Esophagus mucosa (tissue), 1 donor: ENCODE measurements around the gene MDH2. TPM values are rescaled to one million over a fixed set of nuclear protein-coding genes. Genes with fewer than 3 reads are reported as not detected.
"Not testable (repeated sequence)": the region's sequence is repeated elsewhere in the genome, so short reads cannot be mapped to it uniquely, and the experiment has no call there.

Source experiments
- ATAC-seq: fragments of 200-7000 bp; cut with Tn5 transposase; one replicate; pipeline ENCODE4 v1.9.1; 2020
- total RNA-seq: library from RNA; stranded (reverse); gene quantifications from one replicate; pipeline ENCODE4 v1.2.4, GENCODE V29; 2023
- donor health status: DM: yes; HTN: yes; CAD: no.

Gene MDH2
- total RNA-seq, result 204 TPM

GRCh38 chr7:76047811-76048667 lies at the start of gene MDH2, which contains the start of gene STYXL1:
Gene MDH2, plus strand, starts transcription at chr7:76048106. Its CDS starts 55 bp downstream, at chr7:76048161.
Gene STYXL1, minus strand, starts transcription at chr7:76048000. Its CDS starts 17,477 bp downstream, at chr7:76030523.
- ATAC-seq, result peak; percentile 96

- ATAC-seq, result peak; percentile 26
These were observed 47.3 kb upstream of the MDH2 start for GRCh38 chr7:76000566-76000965.

DNA sequence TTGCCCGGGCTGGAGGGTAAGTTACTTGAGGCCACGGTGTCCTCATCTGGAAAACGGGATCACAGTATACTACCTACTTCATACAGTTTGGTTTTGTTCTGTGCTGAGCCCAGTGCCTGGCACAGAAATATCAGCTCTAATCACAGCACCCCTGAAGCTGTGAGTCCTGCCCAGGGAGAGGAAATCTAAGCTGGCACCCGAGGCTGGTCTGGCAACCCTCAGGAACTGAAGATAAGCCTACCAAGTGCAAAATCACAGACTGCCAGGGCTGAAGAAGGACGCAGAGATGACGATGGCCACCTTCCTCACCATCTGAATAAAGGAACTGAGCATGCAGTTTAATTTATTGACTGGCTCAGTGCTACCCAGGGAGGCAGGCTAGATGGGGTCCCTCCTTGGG lies 45.8 kb upstream of the MDH2 start:
- no peak for ATAC-seq

- no peak for ATAC-seq
These were observed 45.1 kb upstream of the MDH2 start for GRCh38 chr7:76002822-76003221.

DNA sequence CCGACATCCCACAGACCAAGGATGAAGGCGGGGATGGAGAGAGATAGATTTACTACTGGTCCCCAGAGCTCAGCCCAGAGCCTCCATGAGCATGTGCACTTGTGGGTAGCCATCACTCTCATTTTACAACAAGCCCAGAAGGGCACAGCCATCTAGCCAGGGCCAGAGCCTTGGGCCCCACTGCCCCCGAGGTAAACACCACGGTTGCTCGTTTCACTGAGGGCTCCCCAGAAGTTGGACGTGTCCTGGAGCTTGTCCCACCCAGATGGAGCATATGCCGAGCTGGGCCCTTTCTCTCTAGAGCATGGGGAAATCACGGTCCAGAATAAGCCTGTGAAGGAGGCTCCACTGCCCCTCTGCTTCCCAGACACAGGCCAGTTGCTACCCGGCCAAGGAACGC lies 44.6 kb upstream of the MDH2 start:
- no peak for ATAC-seq

DNA sequence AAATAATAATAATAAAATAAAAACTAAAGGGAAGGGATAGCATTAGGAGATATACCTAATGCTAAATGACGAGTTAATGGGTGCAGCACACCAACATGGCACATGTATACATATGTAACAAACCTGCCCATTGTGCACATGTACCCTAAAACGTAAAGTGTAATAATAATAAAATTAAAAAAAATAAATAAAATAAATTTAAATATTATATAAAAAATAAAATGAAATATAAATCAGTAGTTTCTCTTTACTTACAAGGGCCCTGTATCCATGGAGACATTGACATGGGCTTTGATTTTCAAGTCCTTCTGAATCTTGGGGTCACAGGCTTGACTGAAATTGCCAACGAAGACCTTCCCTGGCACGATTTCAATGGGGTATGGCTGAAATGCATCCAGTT lies 42.9 kb upstream of the MDH2 start:
- not testable (repeated sequence) for ATAC-seq

DNA sequence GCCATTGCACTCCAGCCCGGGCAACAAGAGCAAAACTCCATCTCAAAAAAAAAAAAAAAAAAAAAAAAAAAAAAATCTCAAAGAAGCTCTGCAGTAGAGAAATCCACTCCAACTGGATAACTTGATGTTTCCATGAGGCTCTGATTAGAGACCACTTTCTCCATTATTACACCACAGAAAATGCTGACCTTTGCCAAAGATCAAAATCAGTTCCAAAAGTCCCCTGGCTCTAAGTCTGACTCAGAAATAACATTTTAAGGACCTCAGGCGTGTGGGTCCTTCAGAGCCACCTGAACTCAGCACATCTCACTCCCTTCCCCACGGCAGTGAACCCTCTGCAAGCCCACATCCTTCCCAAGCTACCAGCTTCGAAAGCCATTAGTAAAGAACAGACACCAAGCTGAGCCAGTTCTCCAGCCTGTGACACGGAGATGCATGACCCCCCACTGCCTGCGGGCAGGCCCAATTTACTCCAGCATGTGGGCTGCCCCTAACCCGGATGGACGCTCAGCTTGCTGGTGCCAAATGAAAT lies 39.7 kb upstream of the MDH2 start:
- ATAC-seq, result no peak

DNA sequence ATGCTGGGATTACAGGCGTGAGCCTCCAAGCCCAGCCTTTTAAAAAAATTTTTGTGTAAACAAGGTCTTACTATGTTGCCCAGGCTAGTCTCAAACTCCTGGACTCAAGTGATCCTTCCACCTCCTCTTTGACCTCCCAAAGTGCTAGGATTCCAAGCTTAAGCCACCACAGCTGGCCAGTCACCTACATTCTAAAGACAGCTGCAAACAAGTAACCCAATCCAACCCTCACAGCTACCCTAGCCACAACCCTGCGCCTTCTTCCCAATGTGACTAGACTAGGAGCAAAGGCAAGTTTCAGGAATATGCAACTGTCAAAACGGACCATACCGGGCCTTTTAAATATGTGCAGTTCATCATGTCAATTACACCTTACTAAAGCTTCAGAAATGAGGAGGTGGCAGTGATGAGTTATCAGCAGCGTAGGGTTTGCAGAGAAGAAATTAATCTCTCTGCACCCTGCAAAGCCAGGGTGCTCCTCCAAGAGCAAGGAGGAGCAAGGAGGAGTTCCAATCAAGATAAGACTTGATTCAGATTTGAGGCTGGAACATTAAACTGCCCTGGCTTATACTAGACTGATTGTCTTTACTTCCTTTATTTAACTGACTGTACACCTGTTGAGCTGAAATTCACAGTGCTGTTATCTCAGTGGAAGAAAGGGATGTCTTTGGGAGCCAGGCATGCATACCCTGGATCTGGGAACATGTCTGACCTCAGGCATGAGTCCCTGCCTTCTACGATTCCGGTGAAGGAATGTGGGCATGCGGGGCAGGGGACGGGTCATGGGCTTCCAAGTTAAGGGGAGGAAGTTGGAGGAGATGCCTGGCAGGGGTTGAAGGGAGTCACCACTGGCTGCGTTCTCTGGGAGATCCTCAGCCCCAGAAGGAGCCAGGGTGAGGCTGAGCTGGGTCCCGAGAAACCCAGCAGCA lies 38.0 kb upstream of the MDH2 start:
- peak; percentile 27 for ATAC-seq

DNA sequence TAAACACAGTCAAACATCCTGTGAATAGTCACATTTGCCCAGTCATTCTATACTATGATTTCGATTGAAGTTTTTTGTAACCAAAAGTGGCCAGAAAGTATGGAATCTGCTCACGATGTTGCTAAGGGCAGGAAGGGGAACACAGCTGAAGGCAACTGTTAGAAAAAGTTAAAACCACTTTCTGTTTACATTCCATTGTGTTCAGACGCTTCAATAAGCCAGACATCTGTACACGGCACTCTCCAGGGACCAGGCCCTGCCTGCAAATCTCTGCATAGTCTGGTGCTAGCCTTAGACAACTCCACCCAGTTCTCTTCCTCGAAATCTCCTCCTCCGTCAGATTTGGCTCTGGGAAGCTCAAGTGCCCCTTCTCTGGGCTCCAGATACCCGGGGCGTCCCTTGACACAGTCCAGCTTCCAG lies 36.5 kb upstream of the MDH2 start:
- ATAC-seq, result peak; percentile 24

- no peak for ATAC-seq
These were observed 31.5 kb upstream of the MDH2 start for GRCh38 chr7:76016191-76016947.

GRCh38 chr7:76018520-76018919 lies 29.4 kb upstream of the MDH2 start:
- peak; percentile 53 for ATAC-seq

DNA sequence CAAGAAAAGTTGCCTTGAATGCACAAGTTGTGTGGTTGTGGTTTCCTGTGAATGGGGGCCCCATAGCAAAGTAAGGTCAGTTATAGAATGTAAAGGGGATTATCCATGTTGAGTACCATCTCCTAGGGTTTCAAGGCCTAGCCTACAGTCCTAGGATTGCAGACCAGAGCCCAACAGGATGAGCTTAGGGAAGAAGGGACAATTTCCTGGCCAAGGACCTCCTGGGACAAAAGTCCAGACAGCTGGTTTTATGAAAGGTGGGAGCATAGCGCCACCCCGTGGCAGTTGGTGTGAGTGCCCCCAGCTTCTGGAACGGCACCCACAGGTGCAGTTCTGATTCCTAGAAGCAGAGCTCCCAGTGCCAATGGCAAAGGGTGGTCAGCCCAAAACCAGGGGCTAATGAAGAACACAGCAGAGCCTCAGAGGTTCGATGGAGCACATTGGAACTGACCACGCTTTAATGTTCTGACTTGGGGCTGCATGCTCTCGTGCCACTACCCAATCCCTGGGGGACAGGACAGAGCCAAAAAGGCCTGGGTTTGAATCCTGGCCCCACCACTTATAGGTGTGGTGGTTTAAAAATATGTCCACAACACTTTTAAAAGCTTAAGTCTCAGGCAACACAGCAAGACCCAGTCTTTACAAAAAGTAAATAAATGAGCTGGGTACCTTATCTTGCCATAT lies 27.7 kb upstream of the MDH2 start:
- peak; percentile 78 for ATAC-seq

- ATAC-seq, result no peak
These were observed 25.7 kb upstream of the MDH2 start for GRCh38 chr7:76022026-76022780.

GRCh38 chr7:76023002-76023401 lies 24.9 kb upstream of the MDH2 start:
- ATAC-seq, result no peak

GRCh38 chr7:76029682-76030081 lies 18.2 kb upstream of the MDH2 start:
- not testable (repeated sequence) for ATAC-seq

DNA sequence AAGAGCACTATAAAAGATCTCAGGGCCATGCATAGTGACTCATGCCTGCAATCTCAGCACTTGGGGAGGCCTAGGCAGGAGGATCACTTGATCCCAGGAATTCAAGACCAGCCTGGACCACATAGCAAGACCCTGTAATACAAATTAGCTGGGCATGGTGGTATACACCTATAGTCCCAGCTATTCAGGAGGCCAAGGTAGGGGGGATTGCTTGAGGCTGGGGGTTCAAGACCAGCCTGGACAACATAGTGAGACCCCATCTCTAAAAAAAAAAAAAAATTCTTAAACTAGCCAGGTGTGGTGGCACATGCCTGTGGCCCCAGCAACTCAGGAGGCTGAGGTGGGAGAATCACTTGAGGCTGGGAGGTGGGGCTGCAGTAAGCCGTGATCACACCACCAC lies 15.9 kb upstream of the MDH2 start:
- no peak for ATAC-seq

DNA sequence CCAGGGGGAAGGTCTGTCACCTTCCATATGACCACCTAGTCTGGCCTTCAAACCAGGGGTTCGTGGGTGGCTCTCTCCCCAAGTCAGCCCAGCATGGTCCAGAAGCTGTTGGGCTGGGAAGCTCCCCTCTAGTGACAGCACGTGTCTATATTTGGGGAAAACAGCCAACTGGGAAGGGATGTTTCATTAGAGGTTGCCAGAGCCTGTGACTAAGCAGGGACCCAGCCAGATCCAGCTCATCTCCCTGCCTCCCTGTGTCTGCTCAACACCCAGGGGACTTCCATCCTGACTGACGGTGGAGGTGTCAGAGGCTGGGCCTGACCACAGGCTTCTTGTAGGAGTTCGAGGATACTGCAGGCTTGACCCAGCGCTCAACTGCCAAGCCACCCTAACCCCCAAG lies 10.6 kb upstream of the MDH2 start:
- ATAC-seq, result no peak

DNA sequence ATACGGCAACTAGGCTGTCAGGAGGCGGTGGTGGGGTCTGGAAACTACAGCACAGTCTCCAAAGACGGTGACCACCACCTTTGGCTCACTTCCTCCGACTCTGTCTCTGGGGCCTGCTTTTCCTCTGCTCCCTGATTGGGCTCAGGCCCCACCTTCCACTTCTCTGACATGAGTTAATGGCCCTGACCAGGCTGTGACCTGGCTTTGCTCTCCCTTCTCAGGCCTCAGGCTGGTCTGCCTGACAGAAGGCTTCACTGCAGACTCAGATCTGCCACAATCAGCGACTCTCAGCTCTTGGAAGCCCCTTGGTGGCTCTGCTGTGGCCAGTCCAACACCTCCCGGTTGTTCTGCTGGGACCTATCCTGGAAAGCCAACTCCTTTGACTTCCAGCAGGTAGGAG lies 7.8 kb upstream of the MDH2 start:
- ATAC-seq, result no peak

- no peak for ATAC-seq
These were observed 3.5 kb upstream of the MDH2 start for GRCh38 chr7:76044375-76044865.

GRCh38 chr7:76047305-76047810 lies 548 bp upstream of the MDH2 start:
- peak; percentile 7 for ATAC-seq

DNA sequence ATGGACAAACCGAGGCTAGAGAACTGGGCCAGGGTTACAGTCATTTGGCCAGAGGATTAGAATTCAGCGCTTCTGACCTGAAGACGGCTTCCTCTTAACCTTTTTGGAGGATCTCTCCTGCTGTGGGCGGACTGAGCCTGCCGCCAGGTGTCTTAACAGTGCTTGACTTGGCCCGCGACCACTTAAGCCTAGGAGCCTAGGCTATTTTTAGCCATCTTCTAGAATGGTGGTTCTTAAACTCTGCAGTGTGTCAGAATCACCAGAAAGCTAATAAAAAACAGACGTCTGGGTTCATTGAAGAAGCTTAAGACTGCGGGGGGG lies 722 bp downstream of the MDH2 start:
- no peak for ATAC-seq
